ENCODE measurements around the gene SPPL2C. TPM values are rescaled to one million over a fixed set of nuclear protein-coding genes. Genes with fewer than 3 reads are reported as not detected.

The SPPL2C gene
- total RNA-seq, 2 donors from 2014 or later, result 1.5 TPM; not detected in 1

DNA sequence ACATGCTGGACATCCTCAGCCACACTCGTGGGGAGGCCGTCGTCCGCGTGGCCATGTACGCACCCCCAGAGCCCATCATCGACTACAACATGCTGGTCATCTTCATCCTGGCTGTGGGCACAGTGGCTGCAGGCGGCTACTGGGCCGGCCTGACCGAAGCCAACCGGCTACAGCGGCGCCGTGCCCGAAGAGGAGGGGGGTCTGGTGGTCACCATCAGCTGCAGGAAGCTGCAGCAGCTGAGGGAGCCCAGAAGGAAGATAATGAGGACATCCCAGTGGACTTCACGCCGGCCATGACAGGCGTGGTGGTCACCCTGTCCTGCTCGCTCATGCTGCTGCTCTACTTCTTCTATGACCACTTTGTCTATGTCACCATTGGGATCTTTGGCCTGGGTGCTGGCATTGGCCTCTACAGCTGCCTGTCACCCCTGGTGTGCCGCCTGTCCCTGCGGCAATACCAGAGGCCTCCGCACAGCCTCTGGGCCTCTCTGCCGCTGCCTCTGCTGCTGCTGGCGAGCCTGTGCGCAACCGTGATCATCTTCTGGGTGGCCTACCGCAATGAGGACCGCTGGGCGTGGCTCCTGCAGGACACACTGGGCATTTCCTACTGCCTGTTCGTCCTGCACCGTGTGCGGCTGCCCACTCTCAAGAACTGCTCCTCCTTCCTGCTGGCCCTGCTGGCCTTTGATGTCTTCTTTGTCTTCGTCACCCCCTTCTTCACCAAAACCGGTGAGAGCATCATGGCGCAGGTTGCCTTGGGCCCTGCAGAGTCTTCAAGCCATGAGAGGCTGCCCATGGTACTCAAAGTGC is 900 bp downstream of the SPPL2C start:
- no peak overlapping the region for H3K4me3 ChIP-seq
- H3K27ac ChIP-seq, result no peak overlapping the region
- no peaks in the 10 kb centered on the region for H3K4me1 ChIP-seq (replicated peaks)
- TF ChIP-seq POLR2A (IDR thresholded peaks at IDR 0.05), result no peak
- no peak for TF ChIP-seq POLR2AphosphoS5 (IDR thresholded peaks at IDR 0.05)
- no peak for TF ChIP-seq CTCF (IDR thresholded peaks at IDR 0.05)
- no peaks in the 10 kb centered on the region for H3K9me3 ChIP-seq
- no peaks in the 10 kb centered on the region for H3K27me3 ChIP-seq (replicated peaks; ENCODE audit: insufficient read depth)
- 92% methylated on average over 25 of the region's 35 CpGs for WGBS
- no peak for DNase-seq (ENCODE audit: low spot score)
- H3K36me3 ChIP-seq, result no peaks in the 10 kb centered on the region
- intact Hi-C loops (cut with DNase I), result no loop called here

DNA sequence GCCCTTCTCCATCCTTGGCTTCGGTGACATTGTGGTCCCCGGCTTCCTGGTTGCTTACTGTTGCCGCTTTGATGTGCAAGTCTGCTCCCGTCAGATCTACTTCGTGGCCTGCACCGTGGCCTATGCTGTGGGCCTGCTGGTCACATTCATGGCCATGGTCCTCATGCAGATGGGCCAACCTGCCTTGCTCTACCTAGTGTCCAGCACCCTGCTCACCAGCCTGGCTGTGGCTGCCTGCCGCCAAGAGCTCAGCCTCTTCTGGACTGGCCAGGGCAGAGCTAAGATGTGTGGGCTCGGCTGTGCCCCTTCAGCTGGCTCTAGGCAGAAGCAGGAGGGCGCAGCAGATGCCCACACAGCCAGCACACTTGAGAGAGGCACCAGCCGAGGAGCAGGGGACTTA is 1.5 kb downstream of the SPPL2C start:
- TF ChIP-seq POLR2A (IDR thresholded peaks at IDR 0.05) (no peak), CTCF (IDR thresholded peaks at IDR 0.05) (no peak), POLR2AphosphoS5 (IDR thresholded peaks at IDR 0.05) (no peak)
- no peaks in the 10 kb centered on the region for H3K9me3 ChIP-seq
- intact Hi-C loops (cut with DNase I), result no loop called here
- H3K27me3 ChIP-seq (replicated peaks; ENCODE audit: insufficient read depth), result no peaks in the 10 kb centered on the region
- H3K27ac ChIP-seq, result no peak overlapping the region
- no peak for DNase-seq (ENCODE audit: low spot score)
- no peaks in the 10 kb centered on the region for H3K36me3 ChIP-seq
- WGBS, result 91% methylated on average over 8 of the region's 10 CpGs
- H3K4me1 ChIP-seq (replicated peaks), result no peaks in the 10 kb centered on the region
- no peak overlapping the region for H3K4me3 ChIP-seq

DNA sequence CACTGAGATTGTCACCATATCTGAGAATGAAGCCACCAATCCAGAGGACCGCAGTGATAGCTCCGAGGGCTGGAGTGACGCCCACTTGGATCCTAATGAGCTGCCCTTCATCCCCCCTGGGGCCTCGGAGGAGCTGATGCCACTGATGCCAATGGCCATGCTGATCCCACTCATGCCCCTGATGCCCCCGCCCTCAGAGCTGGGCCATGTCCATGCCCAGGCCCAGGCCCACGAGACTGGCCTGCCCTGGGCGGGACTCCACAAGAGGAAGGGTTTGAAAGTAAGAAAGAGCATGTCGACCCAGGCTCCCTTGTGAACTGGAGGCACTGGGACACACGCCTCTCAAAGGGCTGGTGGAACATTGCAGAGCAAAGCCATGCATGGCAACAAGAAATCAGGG is 2.0 kb downstream of the SPPL2C start:
- WGBS, result 81% methylated on average over 5 of the region's 9 CpGs
- H3K27ac ChIP-seq, result no peak overlapping the region
- no peaks in the 10 kb centered on the region for H3K9me3 ChIP-seq
- TF ChIP-seq CTCF (IDR thresholded peaks at IDR 0.05), result no peak
- no peak for TF ChIP-seq POLR2AphosphoS5 (IDR thresholded peaks at IDR 0.05)
- DNase-seq (ENCODE audit: low spot score), result no peak
- H3K4me1 ChIP-seq (replicated peaks), result no peaks in the 10 kb centered on the region
- intact Hi-C loops (cut with DNase I), result no loop called here
- no peaks in the 10 kb centered on the region for H3K36me3 ChIP-seq
- no peaks in the 10 kb centered on the region for H3K27me3 ChIP-seq (replicated peaks; ENCODE audit: insufficient read depth)
- H3K4me3 ChIP-seq, result no peak overlapping the region

DNA sequence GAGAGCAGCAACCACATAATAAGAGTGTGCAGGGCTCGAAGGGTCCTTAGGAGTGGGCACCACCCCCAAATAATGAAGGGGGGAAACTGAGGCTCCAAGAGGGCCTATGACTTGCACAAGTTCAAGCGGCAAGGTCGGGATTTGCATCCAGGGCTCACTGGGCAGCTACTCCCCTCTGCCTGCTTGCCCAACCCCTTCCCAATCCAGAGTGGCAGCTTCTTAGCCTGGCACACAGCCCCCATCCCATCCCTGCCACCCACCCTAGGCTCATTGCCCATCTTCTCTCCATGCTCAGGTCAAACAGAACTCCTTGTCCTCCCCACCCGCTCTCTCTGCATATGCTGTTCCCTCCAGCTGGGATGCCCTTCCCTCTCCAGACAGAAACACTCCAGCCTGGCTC is 2.4 kb downstream of the SPPL2C start:
- no peak for TF ChIP-seq CTCF (IDR thresholded peaks at IDR 0.05)
- TF ChIP-seq POLR2A (IDR thresholded peaks at IDR 0.05), result no peak
- no peak for TF ChIP-seq POLR2AphosphoS5 (IDR thresholded peaks at IDR 0.05)
- no peaks in the 10 kb centered on the region for H3K27me3 ChIP-seq (replicated peaks; ENCODE audit: insufficient read depth)
- intact Hi-C loops (cut with DNase I), result no loop called here
- H3K36me3 ChIP-seq, result no peaks in the 10 kb centered on the region
- WGBS, result 98% methylated on average over 4 of the region's 4 CpGs
- DNase-seq (ENCODE audit: low spot score), result no peak
- no peak overlapping the region for H3K27ac ChIP-seq
- no peak overlapping the region for H3K4me3 ChIP-seq
- no peaks in the 10 kb centered on the region for H3K4me1 ChIP-seq (replicated peaks)
- H3K9me3 ChIP-seq, result no peaks in the 10 kb centered on the region

GRCh38 chr17:45847747-45848146 is 3.1 kb downstream of the SPPL2C start:
- H3K9me3 ChIP-seq, result no peaks in the 10 kb centered on the region
- no peaks in the 10 kb centered on the region for H3K4me1 ChIP-seq (replicated peaks)
- H3K27ac ChIP-seq, result no peak overlapping the region
- 84% methylated on average over 5 of the region's 5 CpGs for WGBS
- DNase-seq (ENCODE audit: low spot score), result no peak
- no peak overlapping the region for H3K4me3 ChIP-seq
- no peak for TF ChIP-seq POLR2A (IDR thresholded peaks at IDR 0.05)
- TF ChIP-seq CTCF (IDR thresholded peaks at IDR 0.05), result no peak
- no peak for TF ChIP-seq POLR2AphosphoS5 (IDR thresholded peaks at IDR 0.05)
- H3K27me3 ChIP-seq (replicated peaks; ENCODE audit: insufficient read depth), result no peaks in the 10 kb centered on the region
- no peaks in the 10 kb centered on the region for H3K36me3 ChIP-seq
- intact Hi-C loops (cut with DNase I), result no loop called here

All from prostate gland (tissue), 2 donors.